GM19240 (cell line): ENCODE results near the gene FAM20A.

Source experiments
- DNase-seq: peaks from one replicate; pipeline ENCODE4 v3.0.0; 2011; ENCODE audit warnings: low spot score; ENCODE audit not compliant: insufficient read length

Gene FAM20A

GRCh38 chr17:68566442-68566738 is 34.8 kb downstream of the FAM20A start:
- DNase-seq: no peak

GRCh38 chr17:68565661-68566441 is 35.3 kb downstream of the FAM20A start:
- no peak for DNase-seq

- DNase-seq: no peak
Measured at GRCh38 chr17:68564415-68565111, 36.6 kb downstream of the FAM20A start.

- DNase-seq: no peak
Measured at GRCh38 chr17:68562736-68563135, 38.4 kb downstream of the FAM20A start.

GRCh38 chr17:68560966-68561720 is 40.0 kb downstream of the FAM20A start:
- DNase-seq: no peak

GRCh38 chr17:68559316-68559715 is 41.9 kb downstream of the FAM20A start:
- no peak for DNase-seq

GRCh38 chr17:68556551-68556950 is 44.6 kb downstream of the FAM20A start:
- no peak for DNase-seq

- no peak for DNase-seq
Measured at GRCh38 chr17:68544111-68544915, 56.9 kb downstream of the FAM20A start.

GRCh38 chr17:68542698-68543463 is 58.3 kb downstream of the FAM20A start:
- no peak for DNase-seq

- DNase-seq: no peak
Measured at GRCh38 chr17:68541816-68542215, 59.4 kb downstream of the FAM20A start.

- DNase-seq: no peak
Measured at GRCh38 chr17:68540981-68541380, 60.2 kb downstream of the FAM20A start.

- no peak for DNase-seq
Measured at GRCh38 chr17:68539548-68540467, 61.4 kb downstream of the FAM20A start.

GRCh38 chr17:68535922-68536321 is 65.2 kb downstream of the FAM20A start:
- DNase-seq: no peak

- no peak for DNase-seq
Measured at GRCh38 chr17:68534695-68535088, 66.5 kb downstream of the FAM20A start.

- DNase-seq: no peak
Measured at GRCh38 chr17:68533887-68534694, 67.1 kb downstream of the FAM20A start.

- no peak for DNase-seq
Measured at GRCh38 chr17:68532826-68533225, 68.3 kb downstream of the FAM20A start.

GRCh38 chr17:68531252-68531651 is 69.9 kb downstream of the FAM20A start:
- no peak for DNase-seq

GRCh38 chr17:68527314-68527713 is 73.9 kb downstream of the FAM20A start:
- DNase-seq: no peak

GRCh38 chr17:68526548-68526947 is 74.6 kb downstream of the FAM20A start:
- no peak for DNase-seq
